HepG2 (cell line): ENCODE results near the gene PLCB1. TPM values are rescaled to one million over a fixed set of nuclear protein-coding genes. Genes with fewer than 3 reads are reported as not detected.
A peak's percentile ranks its signal among the peaks of the same experiment; 100 is the strongest.

Experiments used
- BCL6 ChIP-seq: IDR thresholded peaks from 2 replicates; pipeline ENCODE4 v1.6.1; 2016; ENCODE audit warnings: missing genetic modification reagents, missing compliant biosample characterization
- CBFB ChIP-seq: sonication (generic); formaldehyde crosslinking; IDR thresholded peaks from 2 replicates; pipeline ENCODE4 v1.4.0; 2020; ENCODE audit warnings: missing genetic modification reagents
- CEBPB ChIP-seq: IDR thresholded peaks from 2 replicates; pipeline ENCODE4 v1.6.1; 2011; ENCODE audit warnings: low read depth, low read length, improper control_type of control experiment, borderline replicate concordance
- DNMT3B ChIP-seq: conservative IDR thresholded peaks from 2 replicates; pipeline ENCODE4 v1.6.1; 2016; ENCODE audit warnings: missing biosample characterization, control low read depth
- KLF6 ChIP-seq: IDR thresholded peaks from 2 replicates; pipeline ENCODE4 v1.8.0; 2016; ENCODE audit warnings: missing biosample characterization, missing genetic modification reagents
- MED1 ChIP-seq: sonication (generic); formaldehyde crosslinking; IDR thresholded peaks from 2 replicates; pipeline ENCODE4 v1.4.0; 2020; ENCODE audit warnings: missing genetic modification reagents
- MIER3 ChIP-seq: IDR thresholded peaks from 2 replicates; pipeline ENCODE4 v1.6.1; 2016; ENCODE audit warnings: missing compliant biosample characterization, borderline replicate concordance
- MIXL1 ChIP-seq: IDR thresholded peaks from 2 replicates; pipeline ENCODE4 v1.6.1; 2016
- MXI1 ChIP-seq: IDR thresholded peaks from 3 replicates; pipeline ENCODE4 v1.6.1; 2012; ENCODE audit warnings: low read depth, low read length, inconsistent platforms, borderline replicate concordance
- NFIC ChIP-seq: IDR thresholded peaks from 2 replicates; pipeline ENCODE4 v1.6.1; 2012; ENCODE audit warnings: mild to moderate bottlenecking, low read length, inconsistent platforms
- RXRB ChIP-seq: IDR thresholded peaks from 2 replicates; pipeline ENCODE4 v1.6.1; 2016; ENCODE audit warnings: borderline replicate concordance, missing genetic modification reagents, missing compliant biosample characterization
- SNAI1 ChIP-seq: sonication (generic); formaldehyde crosslinking; IDR thresholded peaks from 2 replicates; pipeline ENCODE4 v1.5.0; 2020; ENCODE audit warnings: mild to moderate bottlenecking, missing genetic modification reagents, borderline replicate concordance
- THAP11 ChIP-seq: IDR thresholded peaks from 2 replicates; pipeline ENCODE4 v1.6.1; 2016; ENCODE audit warnings: missing biosample characterization, missing genetic modification reagents
- ZFYVE20 ChIP-seq: sonication (generic); formaldehyde crosslinking; IDR thresholded peaks from 2 replicates; pipeline ENCODE4 v1.8.0; 2023; ENCODE audit warnings: low read depth, mild to moderate bottlenecking, moderate library complexity, missing genetic modification reagents, borderline replicate concordance
- ZNF331 ChIP-seq: sonication (generic); formaldehyde crosslinking; IDR thresholded peaks from 2 replicates; pipeline ENCODE4 v1.4.0; 2020; ENCODE audit warnings: missing genetic modification reagents
- ZNF530 ChIP-seq: sonication (generic); formaldehyde crosslinking; IDR thresholded peaks from 2 replicates; pipeline ENCODE4 v1.5.0; 2020; ENCODE audit warnings: low read depth, mild to moderate bottlenecking, missing genetic modification reagents
- ZNF644 ChIP-seq: IDR thresholded peaks from 2 replicates; pipeline ENCODE4 v1.6.1; 2016; ENCODE audit warnings: low read depth
- polyA plus RNA-seq, 8 experiments: library from polyadenylated mRNA; depleted of rRNA in 3 of 8; stranded (reverse) in 7 of 8; unstranded in 1 of 8; fragments of >200 nt; fragmentation: Illumina TruSeq in 4 of 8; extraction: Trizol in 4 of 8; gene quantifications; 2 replicates each; pipeline versions ENCODE4 v1.2.1 to v1.2.3, GENCODE V29; 2011 to 2016; ENCODE audit warnings: low read depth in 4 of 8, missing spikeins in 1 of 8, mixed read lengths in 1 of 8; ENCODE audit not compliant: insufficient read depth in 1 of 8
- total RNA-seq, 5 experiments: library from RNA; depleted of rRNA; stranded (reverse); fragments of >200 nt; fragmentation: Illumina TruSeq; extraction: Trizol; gene quantifications; 2 replicates each; pipeline ENCODE4 v1.2.3, GENCODE V29; 2016; ENCODE audit warnings: low read depth in 1 of 5
- TF ChIP-seq, protein P1 (sequence below): sonication (generic); formaldehyde crosslinking; IDR thresholded peaks from 2 replicates; pipeline ENCODE4 v1.8.1; 2023; ENCODE audit warnings: mild to moderate bottlenecking, missing genetic modification reagents
- TF ChIP-seq, protein P2 (sequence below): sonication (generic); formaldehyde crosslinking; IDR thresholded peaks from 2 replicates; pipeline ENCODE4 v1.8.0; 2022; ENCODE audit warnings: mild to moderate bottlenecking, missing genetic modification reagents, borderline replicate concordance
- TF ChIP-seq, protein P3 (sequence below): IDR thresholded peaks from 2 replicates; pipeline ENCODE4 v1.6.1; 2016; ENCODE audit warnings: missing biosample characterization, missing genetic modification reagents, low read depth
- TF ChIP-seq, protein P4 (sequence below): sonication (generic); formaldehyde crosslinking; IDR thresholded peaks from 2 replicates; pipeline ENCODE4 v1.9.0; 2022; ENCODE audit warnings: low read depth, missing genetic modification reagents

Gene PLCB1
- total and polyA plus RNA-seq, 2 of the 13 experiments (the other 11 are each of a cell fraction or from before 2014, with no cell fraction given): 42.4 to 55.9 TPM

DNA sequence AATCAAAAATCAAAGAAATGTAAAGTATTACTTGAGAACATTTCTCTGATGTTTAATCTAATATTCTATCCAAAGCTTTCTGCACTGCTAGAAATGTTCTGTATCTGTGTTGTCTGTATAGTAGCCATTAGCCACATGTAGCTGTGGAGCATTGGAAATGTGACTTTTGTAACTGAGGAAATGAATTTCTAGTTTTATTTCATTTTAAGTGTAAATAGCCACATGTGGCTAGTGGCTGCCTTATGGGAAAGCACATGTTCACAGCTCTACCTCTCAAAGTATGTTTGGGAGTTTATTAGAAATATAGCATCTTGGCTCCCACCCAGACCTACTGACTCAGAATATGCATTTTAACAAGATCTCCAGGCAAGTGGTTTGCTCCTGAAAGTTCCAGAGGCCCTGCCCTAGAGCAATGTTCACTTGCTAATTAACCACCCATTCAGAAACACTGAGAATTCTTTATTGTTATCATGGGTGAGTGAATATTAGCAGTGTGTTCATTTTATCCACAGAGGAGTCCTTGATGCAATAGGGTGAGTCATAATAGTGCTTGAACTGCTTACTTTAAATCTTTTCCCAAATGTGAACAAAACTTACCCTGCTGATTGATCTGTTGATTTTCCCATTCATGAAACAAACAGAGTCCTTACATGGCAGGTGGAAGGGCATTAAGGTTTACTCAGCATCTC is 282.7 kb downstream of the PLCB1 start (continued):
- peak; percentile 71; the same call in 1 of the 2 replicates for TF ChIP-seq CEBPB
- TF ChIP-seq SNAI1 (CRISPR knock-in tag): no peak
- TF ChIP-seq, protein P1, sequence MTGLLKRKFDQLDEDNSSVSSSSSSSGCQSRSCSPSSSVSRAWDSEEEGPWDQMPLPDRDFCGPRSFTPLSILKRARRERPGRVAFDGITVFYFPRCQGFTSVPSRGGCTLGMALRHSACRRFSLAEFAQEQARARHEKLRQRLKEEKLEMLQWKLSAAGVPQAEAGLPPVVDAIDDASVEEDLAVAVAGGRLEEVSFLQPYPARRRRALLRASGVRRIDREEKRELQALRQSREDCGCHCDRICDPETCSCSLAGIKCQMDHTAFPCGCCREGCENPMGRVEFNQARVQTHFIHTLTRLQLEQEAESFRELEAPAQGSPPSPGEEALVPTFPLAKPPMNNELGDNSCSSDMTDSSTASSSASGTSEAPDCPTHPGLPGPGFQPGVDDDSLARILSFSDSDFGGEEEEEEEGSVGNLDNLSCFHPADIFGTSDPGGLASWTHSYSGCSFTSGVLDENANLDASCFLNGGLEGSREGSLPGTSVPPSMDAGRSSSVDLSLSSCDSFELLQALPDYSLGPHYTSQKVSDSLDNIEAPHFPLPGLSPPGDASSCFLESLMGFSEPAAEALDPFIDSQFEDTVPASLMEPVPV: no peak
- TF ChIP-seq, protein P2, sequence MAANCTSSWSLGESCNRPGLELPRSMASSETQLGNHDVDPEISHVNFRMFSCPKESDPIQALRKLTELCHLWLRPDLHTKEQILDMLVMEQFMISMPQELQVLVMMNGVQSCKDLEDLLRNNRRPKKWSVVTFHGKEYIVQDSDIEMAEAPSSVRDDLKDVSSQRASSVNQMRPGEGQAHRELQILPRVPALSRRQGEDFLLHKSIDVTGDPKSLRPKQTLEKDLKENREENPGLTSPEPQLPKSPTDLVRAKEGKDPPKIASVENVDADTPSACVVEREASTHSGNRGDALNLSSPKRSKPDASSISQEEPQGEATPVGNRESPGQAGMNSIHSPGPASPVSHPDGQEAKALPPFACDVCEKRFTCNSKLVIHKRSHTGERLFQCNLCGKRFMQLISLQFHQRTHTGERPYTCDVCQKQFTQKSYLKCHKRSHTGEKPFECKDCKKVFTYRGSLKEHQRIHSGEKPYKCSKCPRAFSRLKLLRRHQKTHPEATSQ (CRISPR knock-in tag): no peak
- 0 out of 3 replicates have a peak, but pooled peaks have one; percentile 16 for TF ChIP-seq MXI1
- TF ChIP-seq MIER3 (CRISPR knock-in tag): peak; percentile 45; the same call in 1 of the 2 replicates
- TF ChIP-seq, protein P3, sequence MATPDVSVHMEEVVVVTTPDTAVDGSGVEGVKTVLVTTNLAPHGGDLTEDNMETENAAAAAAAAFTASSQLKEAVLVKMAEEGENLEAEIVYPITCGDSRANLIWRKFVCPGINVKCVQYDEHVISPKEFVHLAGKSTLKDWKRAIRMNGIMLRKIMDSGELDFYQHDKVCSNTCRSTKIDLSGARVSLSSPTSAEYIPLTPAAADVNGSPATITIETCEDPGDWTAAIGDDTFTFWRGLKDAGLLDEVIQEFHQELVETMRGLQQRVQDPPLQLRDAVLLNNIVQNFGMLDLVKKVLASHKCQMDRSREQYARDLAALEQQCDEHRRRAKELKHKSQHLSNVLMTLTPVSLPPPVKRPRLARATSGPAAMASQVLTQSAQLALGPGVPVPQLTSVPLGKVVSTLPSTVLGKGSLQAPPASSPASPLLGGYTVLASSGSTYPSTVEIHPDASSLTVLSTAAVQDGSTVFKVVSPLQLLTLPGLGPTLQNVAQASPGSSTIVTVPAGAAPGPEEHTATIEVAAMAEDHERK (CRISPR knock-in tag): no peak
- TF ChIP-seq BCL6 (CRISPR knock-in tag): peak; percentile 24; the same call in 1 of the 2 replicates
- no peak for TF ChIP-seq ZFYVE20 (CRISPR knock-in tag)
- peak; percentile 56; the same call in 1 of the 2 replicates for TF ChIP-seq THAP11 (CRISPR knock-in tag)
- TF ChIP-seq NFIC: peak; percentile 54; the same call in 1 of the 2 replicates
- TF ChIP-seq ZNF644 (CRISPR knock-in tag): peak; percentile 64; the same call in 1 of the 2 replicates
- no peak for TF ChIP-seq ZNF331 (CRISPR knock-in tag)
- TF ChIP-seq, protein P4, sequence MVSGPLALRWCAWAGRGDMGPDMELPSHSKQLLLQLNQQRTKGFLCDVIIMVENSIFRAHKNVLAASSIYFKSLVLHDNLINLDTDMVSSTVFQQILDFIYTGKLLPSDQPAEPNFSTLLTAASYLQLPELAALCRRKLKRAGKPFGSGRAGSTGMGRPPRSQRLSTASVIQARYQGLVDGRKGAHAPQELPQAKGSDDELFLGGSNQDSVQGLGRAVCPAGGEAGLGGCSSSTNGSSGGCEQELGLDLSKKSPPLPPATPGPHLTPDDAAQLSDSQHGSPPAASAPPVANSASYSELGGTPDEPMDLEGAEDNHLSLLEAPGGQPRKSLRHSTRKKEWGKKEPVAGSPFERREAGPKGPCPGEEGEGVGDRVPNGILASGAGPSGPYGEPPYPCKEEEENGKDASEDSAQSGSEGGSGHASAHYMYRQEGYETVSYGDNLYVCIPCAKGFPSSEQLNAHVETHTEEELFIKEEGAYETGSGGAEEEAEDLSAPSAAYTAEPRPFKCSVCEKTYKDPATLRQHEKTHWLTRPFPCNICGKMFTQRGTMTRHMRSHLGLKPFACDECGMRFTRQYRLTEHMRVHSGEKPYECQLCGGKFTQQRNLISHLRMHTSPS (CRISPR knock-in tag): no peak
- TF ChIP-seq DNMT3B (CRISPR knock-in tag): 0 out of 2 replicates have a peak, but pooled peaks have one; percentile 39
- 0 out of 2 replicates have a peak, but pooled peaks have one; percentile 30 for TF ChIP-seq KLF6 (CRISPR knock-in tag)
- no peak for TF ChIP-seq ZNF530
- TF ChIP-seq MIXL1: peak; percentile 90
- TF ChIP-seq MED1: peak; percentile 53; the same call in 1 of the 2 replicates
- peak; percentile 72 for TF ChIP-seq RXRB (CRISPR knock-in tag)
- TF ChIP-seq CBFB (CRISPR knock-in tag): no peak
